Left cardiac atrium (tissue), 4 donors: ENCODE results near the gene HOXA5. TPM values are rescaled to one million over a fixed set of nuclear protein-coding genes. Genes with fewer than 3 reads are reported as not detected.

ENCODE experiments used
- ATAC-seq, 2 donors: fragments of 200-7000 bp; cut with Tn5 transposase; one replicate each; pipeline ENCODE4 v1.9.1; 2020; ENCODE audit warnings: mild to moderate bottlenecking in 2 of 2, moderate library complexity in 2 of 2
- DNase-seq: peaks from one replicate; pipeline ENCODE4 v3.0.0-alpha.2; 2020
- intact Hi-C, 2 donors: fragments of 100-400 bp; cut with DNase I; formaldehyde crosslinking; loops; one replicate each; pipeline versions ENCODE4 v1.14.1 to v1.15.1; 2022 to 2023
- total RNA-seq, 2 donors: library from RNA; stranded (reverse); fragmentation: NEBNext Ultra II Directional; extraction: Animal tissue kit (Norgen Biotek cat#: 25700); gene quantifications; one replicate each; pipeline ENCODE4 v1.2.1, GENCODE V29; 2021
- donor health status: DM: no; HTN: yes; CAD: no.
- donor health status: DM: no; HTN: yes; CAD: no; lungs with severe emphysema.
- donor health status: DM: yes; HTN: yes; CAD: no.
- donor health status: Dilated cardiomyopathy.

HOXA5 gene
- total RNA-seq, 2 donors from 2014 or later, result 0.27 TPM; not detected in 1

- no peak for ATAC-seq
These were observed 684 bp upstream of the HOXA5 start for GRCh38 chr7:27143950-27144780.

GRCh38 chr7:27142580-27143022 is 880 bp downstream of the HOXA5 start:
- intact Hi-C loops, result no loop called here
- no peak for ATAC-seq

More at GRCh38 chr7:27143950-27144780, 684 bp upstream of the HOXA5 start:
- intact Hi-C loops, result no loop called here
- no peak for DNase-seq

DNA sequence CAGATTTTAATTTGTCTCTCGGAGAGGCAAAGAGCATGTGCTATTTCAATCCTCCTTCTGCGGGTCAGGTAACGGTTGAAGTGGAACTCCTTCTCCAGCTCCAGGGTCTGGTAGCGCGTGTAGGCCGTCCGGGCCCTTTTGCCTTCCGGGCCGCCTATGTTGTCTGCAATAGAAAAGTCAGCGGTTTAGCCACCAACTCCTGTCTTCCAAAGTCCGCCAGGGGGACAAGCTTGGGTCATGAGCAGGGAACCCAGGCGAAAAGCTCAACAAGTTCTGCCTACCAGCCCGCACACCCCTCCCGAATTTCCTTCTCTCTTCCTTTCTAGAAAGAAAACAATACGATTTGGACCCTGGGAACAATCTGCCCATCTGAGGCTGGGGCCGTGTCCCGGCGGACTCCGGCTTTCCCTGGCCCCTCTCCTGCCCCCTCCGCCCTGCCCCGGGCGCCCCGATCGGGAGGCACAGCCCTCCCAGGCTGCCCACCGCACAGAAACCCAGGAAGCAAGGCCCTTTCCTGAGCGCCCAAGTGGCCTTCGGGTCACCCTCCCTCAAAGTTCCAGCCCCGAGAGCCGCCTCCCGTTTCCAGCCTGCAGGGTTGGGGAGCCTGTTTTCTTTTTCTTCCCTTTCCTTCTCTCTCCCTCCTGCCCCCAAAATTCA is 1.4 kb downstream of the HOXA5 start:
- intact Hi-C loops, result no loop called here
- ATAC-seq (no peak), DNase-seq (no peak)

More at GRCh38 chr7:27142580-27143022, 880 bp downstream of the HOXA5 start:
- DNase-seq, result no peak

DNA sequence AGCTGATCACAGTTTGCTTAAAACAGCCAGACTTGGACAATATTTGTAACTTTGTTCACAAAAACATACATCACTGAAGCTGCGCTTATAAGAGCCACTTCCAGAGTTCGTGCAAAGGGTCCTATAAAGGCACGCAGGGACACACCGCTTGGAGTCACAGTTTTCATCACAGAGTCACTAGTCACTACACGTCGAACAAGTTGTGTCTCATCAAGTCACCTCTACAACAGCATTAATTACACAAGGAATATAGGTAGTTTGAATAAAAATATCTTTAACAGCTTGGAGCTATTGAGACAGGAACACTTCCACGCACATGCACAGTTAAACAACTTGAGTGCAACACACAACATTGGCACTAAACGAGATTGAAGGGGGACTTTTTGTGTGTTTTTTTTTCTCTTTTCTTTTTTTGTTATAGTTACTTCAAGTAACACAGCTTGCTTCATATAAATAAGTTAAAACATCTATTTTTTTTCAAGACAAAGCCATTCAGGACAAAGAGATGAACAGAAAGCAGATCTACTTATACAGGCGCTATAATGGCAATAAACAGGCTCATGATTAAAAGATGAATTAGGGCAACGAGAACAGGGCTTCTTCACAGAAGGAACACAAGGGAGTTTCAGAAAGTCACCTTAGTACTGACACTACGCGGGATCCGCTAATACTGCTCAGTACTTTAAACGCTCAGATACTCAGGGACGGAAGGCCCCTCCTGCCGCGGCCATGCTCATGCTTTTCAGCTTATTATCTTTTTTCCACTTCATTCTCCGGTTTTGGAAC is 2.2 kb downstream of the HOXA5 start:
- DNase-seq, result no peak
- intact Hi-C loops, result no loop called here
- ATAC-seq, result no peak

- DNase-seq, result no peak
- no peak for ATAC-seq
- intact Hi-C loops, result no loop called here
These were observed 3.2 kb downstream of the HOXA5 start for GRCh38 chr7:27140126-27140857.

- ATAC-seq, result no peak
- intact Hi-C loops, result no loop called here
- no peak for DNase-seq
These were observed 4.0 kb downstream of the HOXA5 start for GRCh38 chr7:27139334-27140125.

GRCh38 chr7:27138985-27139333 is 4.5 kb downstream of the HOXA5 start:
- DNase-seq (no peak), ATAC-seq (no peak)
- intact Hi-C loops, result no loop called here

DNA sequence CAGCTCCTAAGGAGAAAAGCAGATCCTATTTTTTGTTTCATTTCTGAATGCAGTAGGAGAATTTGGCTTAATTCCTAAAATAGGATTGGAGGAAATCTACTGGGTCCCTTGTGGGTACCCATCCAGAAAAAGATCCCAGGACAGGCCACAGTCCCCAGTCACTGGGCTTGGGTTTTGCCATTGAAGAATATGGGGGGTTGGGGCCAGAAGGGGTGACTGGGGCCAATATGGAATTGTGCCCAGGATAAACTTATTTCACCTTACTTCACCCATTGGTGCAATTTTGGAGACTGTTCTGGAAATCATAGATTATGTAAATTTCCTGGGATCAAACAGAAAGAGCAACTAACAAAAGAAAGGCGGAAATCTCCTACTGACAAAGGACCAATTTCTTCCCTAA is 5.0 kb downstream of the HOXA5 start:
- ATAC-seq, result no peak
- DNase-seq, result no peak
- intact Hi-C loops, result no loop called here

GRCh38 chr7:27137640-27138315 is 5.7 kb downstream of the HOXA5 start:
- intact Hi-C loops, result no loop called here

GRCh38 chr7:27134392-27134791 is 9.1 kb downstream of the HOXA5 start:
- intact Hi-C loops, result no loop called here
- DNase-seq, result no peak
- no peak for ATAC-seq

More at GRCh38 chr7:27137640-27138315, 5.7 kb downstream of the HOXA5 start:
- ATAC-seq, result no peak
- DNase-seq, result no peak

DNA sequence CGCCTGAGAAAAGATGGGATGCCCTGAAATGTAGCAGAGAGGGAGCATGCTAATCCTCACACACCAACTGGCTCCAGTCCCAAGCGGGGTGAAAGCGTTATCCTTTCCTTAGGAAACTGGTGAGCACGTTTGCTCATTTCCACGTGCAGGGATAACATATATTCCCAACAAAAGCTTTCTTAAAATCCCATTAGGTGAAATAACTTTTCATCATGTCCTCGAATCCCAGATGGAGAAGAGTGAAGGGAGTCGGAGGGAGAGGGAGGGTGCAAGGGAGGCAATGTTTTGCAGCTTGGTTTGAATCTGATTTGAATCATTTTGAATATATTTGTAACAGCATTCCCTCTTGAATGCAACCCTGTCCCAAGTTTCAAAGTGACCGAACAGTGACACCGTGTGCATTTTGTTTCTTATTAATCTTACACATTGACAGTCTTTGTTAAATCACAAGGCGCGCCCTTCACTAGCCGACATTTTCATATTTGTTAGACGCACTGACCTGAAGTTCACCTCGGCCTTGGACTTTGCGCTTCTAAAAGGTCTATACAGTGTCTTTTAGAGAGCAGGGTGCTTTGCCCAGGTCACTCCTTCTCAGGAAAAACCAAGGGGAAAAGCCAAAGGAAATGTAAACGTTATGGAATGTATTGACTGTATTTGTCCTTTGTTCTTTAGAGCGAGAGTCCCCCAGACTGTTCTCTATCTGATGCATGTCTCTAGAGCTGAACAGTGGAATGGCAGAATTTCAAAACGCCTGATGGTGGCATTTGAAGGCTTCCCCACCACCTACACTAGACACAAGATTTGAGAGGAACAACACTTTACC is 9.9 kb downstream of the HOXA5 start:
- ATAC-seq (no peak), DNase-seq (no peak)
- intact Hi-C loops, result no loop called here

- intact Hi-C loops, result no loop called here
These were observed 10.5 kb downstream of the HOXA5 start for GRCh38 chr7:27132978-27133377.

GRCh38 chr7:27132214-27132613 is 11.3 kb downstream of the HOXA5 start:
- intact Hi-C loops, result no loop called here
- DNase-seq (no peak), ATAC-seq (no peak)

More at GRCh38 chr7:27132978-27133377, 10.5 kb downstream of the HOXA5 start:
- ATAC-seq (no peak), DNase-seq (no peak)

DNA sequence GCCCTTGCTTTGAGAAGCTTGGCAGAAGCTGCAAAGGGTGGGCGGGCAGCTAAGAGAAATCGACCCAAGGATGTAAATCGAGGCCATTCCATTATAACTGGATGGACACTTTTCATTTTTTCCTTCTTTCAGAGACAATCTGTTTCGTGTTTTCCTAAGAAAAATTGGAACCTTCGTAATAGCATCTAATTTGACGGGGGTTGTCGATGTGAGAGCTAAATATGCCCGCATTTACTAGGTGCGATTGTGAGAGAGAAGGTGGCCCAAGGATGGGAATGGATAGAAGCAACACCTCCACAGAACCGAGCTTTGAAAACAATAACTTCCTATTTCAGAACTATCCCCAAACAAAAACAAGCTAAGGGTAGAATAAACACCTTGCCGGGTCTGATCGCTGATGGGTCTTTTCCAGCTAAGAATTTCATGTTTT is 12.1 kb downstream of the HOXA5 start:
- no peak for DNase-seq
- intact Hi-C loops, result no loop called here
- ATAC-seq, result no peak

GRCh38 chr7:27130540-27131389 is 12.7 kb downstream of the HOXA5 start, which contains the start of gene HOXA4:
Gene HOXA4, minus strand, starts transcription at chr7:27130757. Its CDS starts 24 bp downstream, at chr7:27130733.
- peak; percentile 96 for ATAC-seq
- intact Hi-C loops, result no loop called here
- peak; percentile 86 for DNase-seq
